Progenitor cell of endocrine pancreas (in vitro differentiated cells): ENCODE data around the gene RBMS2. TPM values are rescaled to one million over a fixed set of nuclear protein-coding genes. Genes with fewer than 3 reads are reported as not detected.
"Not testable (repeated sequence)": the region's sequence is repeated elsewhere in the genome, so short reads cannot be mapped to it uniquely, and the experiment has no call there.

Experiments used
- DNase-seq: peaks from one replicate; pipeline ENCODE4 v3.0.0; 2021; ENCODE audit warnings: low spot score; ENCODE audit not compliant: unreplicated experiment
- H3K27ac Mint-ChIP-seq: 2 replicates; pipeline ENCODE4 v1.8.0; 2021; ENCODE audit warnings: mild to moderate bottlenecking, moderate library complexity, mixed read lengths
- H3K27me3 Mint-ChIP-seq: 2 replicates; pipeline ENCODE4 v1.8.0; 2021; ENCODE audit warnings: mixed read lengths
- H3K36me3 Mint-ChIP-seq: 2 replicates; pipeline ENCODE4 v1.8.0; 2022; ENCODE audit warnings: mixed read lengths; ENCODE audit not compliant: insufficient read depth
- H3K4me1 Mint-ChIP-seq: 2 replicates; pipeline ENCODE4 v1.8.0; 2021; ENCODE audit warnings: low read depth, mixed read lengths
- H3K4me3 Mint-ChIP-seq: 2 replicates; pipeline ENCODE4 v1.8.0; 2021; ENCODE audit warnings: low read depth, mild to moderate bottlenecking, moderate library complexity, mixed read lengths
- H3K9me3 Mint-ChIP-seq: 2 replicates; pipeline ENCODE4 v1.8.0; 2021; ENCODE audit warnings: low read depth, mixed read lengths
- CTCF ChIP-seq: fragments of 200-600 bp; sonication (generic); IDR thresholded peaks from one replicate; pipeline ENCODE4 v1.5.0; 2021; ENCODE audit warnings: antibody characterized with exemption, mild to moderate bottlenecking; ENCODE audit not compliant: unreplicated experiment
- total RNA-seq: library from RNA; stranded (reverse); gene quantifications from 2 replicates; pipeline ENCODE4 v1.2.1, GENCODE V29; 2021

RBMS2 gene
- total RNA-seq, 1 donor from 2014 or later: 65.9 TPM

GRCh38 chr12:56574210-56574609 is 52.6 kb downstream of the RBMS2 start:
- Mint-ChIP-seq H3K4me3 (no peak overlapping the region), H3K27ac (no peak overlapping the region), H3K36me3 (peaks cover 4% of the 10 kb centered on the region), H3K4me1 (no peaks in the 10 kb centered on the region), H3K27me3 (no peaks in the 10 kb centered on the region), H3K9me3 (no peaks in the 10 kb centered on the region)
- DNase-seq: no peak
- no peak for TF ChIP-seq CTCF

GRCh38 chr12:56577248-56577647 is 55.6 kb downstream of the RBMS2 start:
- not testable (repeated sequence) for H3K9me3 Mint-ChIP-seq, H3K4me1 Mint-ChIP-seq, DNase-seq, H3K4me3 Mint-ChIP-seq, H3K27me3 Mint-ChIP-seq, H3K36me3 Mint-ChIP-seq, H3K27ac Mint-ChIP-seq

GRCh38 chr12:56578983-56579546 is 57.4 kb downstream of the RBMS2 start:
- no peak overlapping the region for H3K27ac Mint-ChIP-seq
- H3K4me3 Mint-ChIP-seq: no peak overlapping the region
- no peaks in the 10 kb centered on the region for H3K4me1 Mint-ChIP-seq
- TF ChIP-seq CTCF: no peak
- no peaks in the 10 kb centered on the region for H3K9me3 Mint-ChIP-seq
- DNase-seq: no peak
- H3K27me3 Mint-ChIP-seq: no peaks in the 10 kb centered on the region
- H3K36me3 Mint-ChIP-seq: peaks cover 10% of the 10 kb centered on the region

- peaks cover 7% of the 10 kb centered on the region for H3K36me3 Mint-ChIP-seq
- H3K9me3 Mint-ChIP-seq: no peaks in the 10 kb centered on the region
- H3K27ac Mint-ChIP-seq: peak overlapping the region; percentile 16
- TF ChIP-seq CTCF: no peak
- DNase-seq: no peak
- H3K4me3 Mint-ChIP-seq: no peak overlapping the region
- H3K27me3 Mint-ChIP-seq: no peaks in the 10 kb centered on the region
- no peaks in the 10 kb centered on the region for H3K4me1 Mint-ChIP-seq
Observed at GRCh38 chr12:56581418-56582145, 60.0 kb downstream of the RBMS2 start.

- no peak for TF ChIP-seq CTCF
- Mint-ChIP-seq H3K27me3 (no peaks in the 10 kb centered on the region), H3K9me3 (no peaks in the 10 kb centered on the region), H3K27ac (no peak overlapping the region), H3K36me3 (peaks cover 22% of the 10 kb centered on the region), H3K4me3 (no peak overlapping the region), H3K4me1 (peaks cover under 1% of the 10 kb centered on the region)
- DNase-seq: no peak
Observed at GRCh38 chr12:56585098-56585497, 63.5 kb downstream of the RBMS2 start.

- H3K9me3 Mint-ChIP-seq: no peaks in the 10 kb centered on the region
- peaks cover 1% of the 10 kb centered on the region for H3K4me1 Mint-ChIP-seq
Observed at GRCh38 chr12:56589783-56590182, 68.2 kb downstream of the RBMS2 start.

More at GRCh38 chr12:56589783-56590182, 68.2 kb downstream of the RBMS2 start:
- no peak for DNase-seq
- no peak overlapping the region for H3K4me3 Mint-ChIP-seq
- H3K27ac Mint-ChIP-seq: no peak overlapping the region
- H3K36me3 Mint-ChIP-seq: peaks cover 17% of the 10 kb centered on the region
- H3K27me3 Mint-ChIP-seq: no peaks in the 10 kb centered on the region
- TF ChIP-seq CTCF: no peak
